AG09309 (cell line): ENCODE measurements around the gene ERICH4.

Source experiments
- DNase-seq: peaks from one replicate; pipeline ENCODE4 v3.0.0-alpha.2; 2010; ENCODE audit warnings: low read depth
- H3K4me3 ChIP-seq: 2 replicates; pipeline ENCODE4 v1.5.1; 2011; ENCODE audit warnings: mild to moderate bottlenecking, low read depth, low read length, moderate library complexity; ENCODE audit not compliant: control insufficient read depth
- CTCF ChIP-seq: IDR thresholded peaks from 2 replicates; pipeline ENCODE4 v1.5.1; 2011; ENCODE audit warnings: mild to moderate bottlenecking, low read depth, low read length, inconsistent platforms; ENCODE audit not compliant: insufficient read depth, control insufficient read depth; ENCODE audit errors: missing control alignments

ERICH4 gene

GRCh38 chr19:41409288-41409687 lies 33.7 kb upstream of the ERICH4 start:
- H3K4me3 ChIP-seq = no peak overlapping the region
- TF ChIP-seq CTCF = no peak
- DNase-seq = no peak

- TF ChIP-seq CTCF = no peak
- no peak overlapping the region for H3K4me3 ChIP-seq
- no peak for DNase-seq
Measured at GRCh38 chr19:41410336-41411054, 32.5 kb upstream of the ERICH4 start.

GRCh38 chr19:41411100-41411967 lies 31.6 kb upstream of the ERICH4 start:
- no peak for DNase-seq
- no peak overlapping the region for H3K4me3 ChIP-seq
- no peak for TF ChIP-seq CTCF

- H3K4me3 ChIP-seq = no peak overlapping the region
- no peak for TF ChIP-seq CTCF
- DNase-seq = no peak
Measured at GRCh38 chr19:41411968-41412265, 31.0 kb upstream of the ERICH4 start.

- DNase-seq = no peak
- no peak overlapping the region for H3K4me3 ChIP-seq
- TF ChIP-seq CTCF = no peak
Measured at GRCh38 chr19:41412953-41413352, 30.0 kb upstream of the ERICH4 start.

GRCh38 chr19:41413947-41414346 lies 29.0 kb upstream of the ERICH4 start:
- DNase-seq = no peak
- H3K4me3 ChIP-seq = no peak overlapping the region
- no peak for TF ChIP-seq CTCF

GRCh38 chr19:41414461-41414860 lies 28.5 kb upstream of the ERICH4 start:
- TF ChIP-seq CTCF = no peak
- no peak for DNase-seq
- no peak overlapping the region for H3K4me3 ChIP-seq
